ENCODE data around the gene PDZK1IP1.

DNA sequence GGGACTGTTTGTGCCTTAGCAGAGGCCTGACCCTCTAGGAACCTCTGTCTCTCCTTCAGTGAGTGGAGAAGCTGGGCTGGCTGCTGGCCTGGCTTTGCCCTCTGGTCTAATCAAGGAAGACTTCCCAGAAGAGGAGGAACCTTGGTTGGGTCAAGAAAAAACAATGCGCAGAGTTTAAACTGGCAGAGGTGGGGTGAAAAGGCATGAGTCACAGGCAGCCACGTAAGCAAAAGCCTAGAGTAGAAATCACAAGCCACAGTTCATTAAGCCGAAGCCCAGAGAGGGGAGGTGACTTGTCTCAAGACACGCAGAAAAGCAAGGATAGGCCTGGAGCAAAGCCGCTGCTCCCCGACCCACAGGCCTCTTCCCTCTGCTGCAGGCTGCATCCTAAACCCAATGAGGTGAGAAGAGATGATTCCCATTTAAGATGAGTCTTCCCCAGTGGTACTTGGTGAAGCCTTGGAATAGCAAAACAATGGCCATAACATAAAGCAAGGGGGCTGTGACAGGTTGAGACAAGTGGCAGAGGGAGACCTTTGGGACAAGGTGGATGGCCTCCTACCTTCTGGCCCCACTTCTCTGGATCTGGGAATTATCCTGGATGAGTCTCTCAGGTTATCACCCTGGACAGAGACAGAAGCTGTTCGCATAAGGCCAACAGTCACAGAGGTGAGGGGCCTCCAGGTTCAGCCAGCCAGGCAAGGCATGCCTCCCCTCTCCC is 7.7 kb downstream of the PDZK1IP1 start:
- TF ChIP-seq, protein P1, sequence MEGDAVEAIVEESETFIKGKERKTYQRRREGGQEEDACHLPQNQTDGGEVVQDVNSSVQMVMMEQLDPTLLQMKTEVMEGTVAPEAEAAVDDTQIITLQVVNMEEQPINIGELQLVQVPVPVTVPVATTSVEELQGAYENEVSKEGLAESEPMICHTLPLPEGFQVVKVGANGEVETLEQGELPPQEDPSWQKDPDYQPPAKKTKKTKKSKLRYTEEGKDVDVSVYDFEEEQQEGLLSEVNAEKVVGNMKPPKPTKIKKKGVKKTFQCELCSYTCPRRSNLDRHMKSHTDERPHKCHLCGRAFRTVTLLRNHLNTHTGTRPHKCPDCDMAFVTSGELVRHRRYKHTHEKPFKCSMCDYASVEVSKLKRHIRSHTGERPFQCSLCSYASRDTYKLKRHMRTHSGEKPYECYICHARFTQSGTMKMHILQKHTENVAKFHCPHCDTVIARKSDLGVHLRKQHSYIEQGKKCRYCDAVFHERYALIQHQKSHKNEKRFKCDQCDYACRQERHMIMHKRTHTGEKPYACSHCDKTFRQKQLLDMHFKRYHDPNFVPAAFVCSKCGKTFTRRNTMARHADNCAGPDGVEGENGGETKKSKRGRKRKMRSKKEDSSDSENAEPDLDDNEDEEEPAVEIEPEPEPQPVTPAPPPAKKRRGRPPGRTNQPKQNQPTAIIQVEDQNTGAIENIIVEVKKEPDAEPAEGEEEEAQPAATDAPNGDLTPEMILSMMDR (IDR thresholded peaks at IDR 0.05; ENCODE audit: insufficient read depth, low read length), result no peak
- no peak for TF ChIP-seq SPI1 (IDR thresholded peaks at IDR 0.05; ENCODE audit: borderline replicate concordance, low read depth)
- TF ChIP-seq, protein P2, sequence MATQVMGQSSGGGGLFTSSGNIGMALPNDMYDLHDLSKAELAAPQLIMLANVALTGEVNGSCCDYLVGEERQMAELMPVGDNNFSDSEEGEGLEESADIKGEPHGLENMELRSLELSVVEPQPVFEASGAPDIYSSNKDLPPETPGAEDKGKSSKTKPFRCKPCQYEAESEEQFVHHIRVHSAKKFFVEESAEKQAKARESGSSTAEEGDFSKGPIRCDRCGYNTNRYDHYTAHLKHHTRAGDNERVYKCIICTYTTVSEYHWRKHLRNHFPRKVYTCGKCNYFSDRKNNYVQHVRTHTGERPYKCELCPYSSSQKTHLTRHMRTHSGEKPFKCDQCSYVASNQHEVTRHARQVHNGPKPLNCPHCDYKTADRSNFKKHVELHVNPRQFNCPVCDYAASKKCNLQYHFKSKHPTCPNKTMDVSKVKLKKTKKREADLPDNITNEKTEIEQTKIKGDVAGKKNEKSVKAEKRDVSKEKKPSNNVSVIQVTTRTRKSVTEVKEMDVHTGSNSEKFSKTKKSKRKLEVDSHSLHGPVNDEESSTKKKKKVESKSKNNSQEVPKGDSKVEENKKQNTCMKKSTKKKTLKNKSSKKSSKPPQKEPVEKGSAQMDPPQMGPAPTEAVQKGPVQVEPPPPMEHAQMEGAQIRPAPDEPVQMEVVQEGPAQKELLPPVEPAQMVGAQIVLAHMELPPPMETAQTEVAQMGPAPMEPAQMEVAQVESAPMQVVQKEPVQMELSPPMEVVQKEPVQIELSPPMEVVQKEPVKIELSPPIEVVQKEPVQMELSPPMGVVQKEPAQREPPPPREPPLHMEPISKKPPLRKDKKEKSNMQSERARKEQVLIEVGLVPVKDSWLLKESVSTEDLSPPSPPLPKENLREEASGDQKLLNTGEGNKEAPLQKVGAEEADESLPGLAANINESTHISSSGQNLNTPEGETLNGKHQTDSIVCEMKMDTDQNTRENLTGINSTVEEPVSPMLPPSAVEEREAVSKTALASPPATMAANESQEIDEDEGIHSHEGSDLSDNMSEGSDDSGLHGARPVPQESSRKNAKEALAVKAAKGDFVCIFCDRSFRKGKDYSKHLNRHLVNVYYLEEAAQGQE (IDR thresholded peaks at IDR 0.05; ENCODE audit: insufficient replicate concordance, low read depth), result no peak
- no peak for TF ChIP-seq GABPA (IDR thresholded peaks at IDR 0.05; ENCODE audit: low read depth)
